HEK293 (cell line): ENCODE measurements around the gene KLK15.

Experiments
- CTCF ChIA-PET: fragments of 350-600 bp; formaldehyde crosslinking; extraction: SDS; loops from one replicate; lab custom pipeline; 2021; ENCODE audit warnings: antibody characterized with exemption; lab: Yijun Ruan, JAX
- POLR2A ChIA-PET: fragments of 300-600 bp; formaldehyde crosslinking; extraction: SDS; loops from one replicate; lab custom pipeline; 2020; ENCODE audit warnings: antibody characterized with exemption, inconsistent platforms; lab: Yijun Ruan, JAX
- H3K27ac ChIP-seq: fragments of 200-500 bp; sonication (Bioruptor generic); 2 replicates; pipeline ENCODE4 v1.5.1; 2014; ENCODE audit warnings: low read depth, low read length, control low read depth, inconsistent platforms; ENCODE audit errors: extremely low read depth
- H3K36me3 ChIP-seq, 2 experiments: fragments of 200-500 bp in 1 of 2; sonication (Bioruptor generic) in 1 of 2; 1 replicate in 1 of 2; 2 replicates in 1 of 2; pipeline ENCODE4 v1.5.1; 2014 to 2017; ENCODE audit warnings: inconsistent platforms in 2 of 2, low read length in 2 of 2; ENCODE audit not compliant: control insufficient read depth in 2 of 2, insufficient read depth in 1 of 2
- H3K4me1 ChIP-seq: fragments of 200-500 bp; sonication (Bioruptor generic); 2 replicates; pipeline ENCODE4 v1.5.1; 2014; ENCODE audit warnings: mild to moderate bottlenecking, low read length, inconsistent platforms; ENCODE audit not compliant: control insufficient read depth, insufficient read depth
- H3K4me3 ChIP-seq: 2 replicates; pipeline ENCODE4 v1.5.1; 2011; ENCODE audit warnings: low read depth, mild to moderate bottlenecking, control low read depth, low read length, moderate library complexity
- H3K9me3 ChIP-seq: fragments of 200-500 bp; sonication (Bioruptor generic); 2 replicates; pipeline ENCODE4 v1.5.1; 2014; ENCODE audit warnings: low read depth, low read length, inconsistent platforms; ENCODE audit not compliant: control insufficient read depth, insufficient read depth
- AEBP2 ChIP-seq: fragments of 450-650 bp; formaldehyde crosslinking; IDR thresholded peaks from 2 replicates; pipeline ENCODE4 v1.5.1; 2016; ENCODE audit warnings: missing biosample characterization, missing genetic modification characterization, borderline replicate concordance
- GLIS1 ChIP-seq: fragments of 450-650 bp; formaldehyde crosslinking; IDR thresholded peaks from 2 replicates; pipeline ENCODE4 v1.5.1; 2016; ENCODE audit warnings: missing biosample characterization, missing genetic modification characterization
- RBAK ChIP-seq: fragments of 450-650 bp; formaldehyde crosslinking; IDR thresholded peaks from 2 replicates; pipeline ENCODE4 v1.5.1; 2016; ENCODE audit warnings: missing biosample characterization, missing genetic modification characterization
- SCRT2 ChIP-seq: fragments of 450-650 bp; formaldehyde crosslinking; IDR thresholded peaks from 2 replicates; pipeline ENCODE4 v1.5.1; 2016; ENCODE audit warnings: missing biosample characterization, missing genetic modification characterization
- ZNF114 ChIP-seq: fragments of 450-650 bp; formaldehyde crosslinking; IDR thresholded peaks from 2 replicates; pipeline ENCODE4 v1.5.0; 2017; ENCODE audit warnings: missing biosample characterization, missing genetic modification characterization
- ZNF248 ChIP-seq: fragments of 450-650 bp; formaldehyde crosslinking; IDR thresholded peaks from 2 replicates; pipeline ENCODE4 v1.5.1; 2017; ENCODE audit warnings: missing biosample characterization, missing genetic modification characterization
- ZNF350 ChIP-seq: fragments of 450-650 bp; formaldehyde crosslinking; IDR thresholded peaks from 2 replicates; pipeline ENCODE4 v1.5.0; 2017; ENCODE audit warnings: missing biosample characterization, mild to moderate bottlenecking, missing genetic modification characterization
- ZNF354C ChIP-seq: fragments of 450-650 bp; formaldehyde crosslinking; IDR thresholded peaks from 2 replicates; pipeline ENCODE4 v1.5.1; 2016; ENCODE audit warnings: missing biosample characterization, missing genetic modification characterization, low read depth, borderline replicate concordance
- ZNF37A ChIP-seq: fragments of 450-650 bp; IDR thresholded peaks from 2 replicates; pipeline ENCODE4 v1.5.1; 2018; ENCODE audit warnings: missing biosample characterization, missing genetic modification characterization
- ZNF423 ChIP-seq: fragments of 450-650 bp; formaldehyde crosslinking; IDR thresholded peaks from 2 replicates; pipeline ENCODE4 v1.5.1; 2016; ENCODE audit warnings: missing biosample characterization, missing genetic modification characterization
- ZNF488 ChIP-seq: fragments of 450-650 bp; formaldehyde crosslinking; IDR thresholded peaks from 2 replicates; pipeline ENCODE4 v1.5.1; 2016; ENCODE audit warnings: missing biosample characterization, missing genetic modification characterization
- ZNF530 ChIP-seq: fragments of 450-650 bp; formaldehyde crosslinking; IDR thresholded peaks from 2 replicates; pipeline ENCODE4 v1.5.1; 2016; ENCODE audit warnings: low read depth, missing biosample characterization, missing genetic modification characterization
- TF ChIP-seq, protein P1 (sequence below): fragments of 450-650 bp; formaldehyde crosslinking; IDR thresholded peaks from 2 replicates; pipeline ENCODE4 v1.5.1; 2016; ENCODE audit warnings: missing biosample characterization, missing genetic modification characterization
- TF ChIP-seq, protein P2 (sequence below): fragments of 450-650 bp; formaldehyde crosslinking; IDR thresholded peaks from 2 replicates; pipeline ENCODE4 v1.5.1; 2016; ENCODE audit warnings: missing biosample characterization, missing genetic modification characterization
- TF ChIP-seq, protein P3 (sequence below): fragments of 450-650 bp; formaldehyde crosslinking; IDR thresholded peaks from 2 replicates; pipeline ENCODE4 v1.5.1; 2016; ENCODE audit warnings: missing biosample characterization, missing genetic modification characterization

The KLK15 gene

DNA sequence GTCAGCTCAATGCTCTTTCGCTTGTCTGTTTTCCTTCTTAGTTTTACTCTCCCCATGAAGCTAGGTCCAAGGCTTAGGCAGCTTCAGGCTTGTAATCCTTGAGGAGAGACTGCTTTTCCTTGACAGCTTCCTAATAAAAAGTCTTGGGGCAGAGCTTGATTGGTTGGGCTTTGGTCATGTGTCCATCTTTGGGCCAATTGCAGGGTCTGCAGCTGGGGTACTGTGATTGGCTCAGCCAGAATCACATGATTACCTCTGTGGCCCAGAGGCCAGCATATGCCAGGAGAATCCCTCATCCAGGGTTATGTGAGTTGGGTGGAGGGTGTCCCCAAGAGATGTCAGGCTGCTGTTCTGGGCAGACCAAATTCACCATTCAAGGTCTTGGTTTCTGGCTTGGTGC is 17.9 kb downstream of the KLK15 start:
- ChIA-PET CTCF (interaction anchor here (0.5 to 1.7 kb wide), 3 partner anchors 24 to 107 kb away, joined by 4 read pairs; no protein-coding TSS in a partner anchor), POLR2A (interaction anchor here (0.5 to 2.7 kb wide), 3 partner anchors 11 to 34 kb away, joined by 3 to 23 read pairs (median 3); no protein-coding TSS in a partner anchor)
- Histone ChIP-seq H3K4me1 (no peaks in the 10 kb centered on the region), H3K9me3 (no peaks in the 10 kb centered on the region), H3K4me3 (no peak overlapping the region), H3K27ac (no peak overlapping the region), H3K36me3 (no peaks in the 10 kb centered on the region)
- 0 out of 2 replicates have a peak, but pooled peaks have one; percentile 31 for TF ChIP-seq ZNF350
- TF ChIP-seq SCRT2 (tag by site-specific recombination): no peak

- H3K27ac ChIP-seq: no peak overlapping the region
- H3K36me3 ChIP-seq: no peaks in the 10 kb centered on the region
- H3K9me3 ChIP-seq: no peaks in the 10 kb centered on the region
- TF ChIP-seq AEBP2 (tag by site-specific recombination) (no peak), RBAK (tag by site-specific recombination) (no peak), GLIS1 (tag by site-specific recombination) (no peak), ZNF488 (no peak), ZNF354C (tag by site-specific recombination) (no peak), ZNF114 (tag by site-specific recombination) (no peak), ZNF248 (tag by site-specific recombination) (no peak), ZNF37A (tag by site-specific recombination) (no peak), ZNF530 (tag by site-specific recombination) (no peak), ZNF423 (tag by site-specific recombination) (no peak)
- TF ChIP-seq, protein P1, sequence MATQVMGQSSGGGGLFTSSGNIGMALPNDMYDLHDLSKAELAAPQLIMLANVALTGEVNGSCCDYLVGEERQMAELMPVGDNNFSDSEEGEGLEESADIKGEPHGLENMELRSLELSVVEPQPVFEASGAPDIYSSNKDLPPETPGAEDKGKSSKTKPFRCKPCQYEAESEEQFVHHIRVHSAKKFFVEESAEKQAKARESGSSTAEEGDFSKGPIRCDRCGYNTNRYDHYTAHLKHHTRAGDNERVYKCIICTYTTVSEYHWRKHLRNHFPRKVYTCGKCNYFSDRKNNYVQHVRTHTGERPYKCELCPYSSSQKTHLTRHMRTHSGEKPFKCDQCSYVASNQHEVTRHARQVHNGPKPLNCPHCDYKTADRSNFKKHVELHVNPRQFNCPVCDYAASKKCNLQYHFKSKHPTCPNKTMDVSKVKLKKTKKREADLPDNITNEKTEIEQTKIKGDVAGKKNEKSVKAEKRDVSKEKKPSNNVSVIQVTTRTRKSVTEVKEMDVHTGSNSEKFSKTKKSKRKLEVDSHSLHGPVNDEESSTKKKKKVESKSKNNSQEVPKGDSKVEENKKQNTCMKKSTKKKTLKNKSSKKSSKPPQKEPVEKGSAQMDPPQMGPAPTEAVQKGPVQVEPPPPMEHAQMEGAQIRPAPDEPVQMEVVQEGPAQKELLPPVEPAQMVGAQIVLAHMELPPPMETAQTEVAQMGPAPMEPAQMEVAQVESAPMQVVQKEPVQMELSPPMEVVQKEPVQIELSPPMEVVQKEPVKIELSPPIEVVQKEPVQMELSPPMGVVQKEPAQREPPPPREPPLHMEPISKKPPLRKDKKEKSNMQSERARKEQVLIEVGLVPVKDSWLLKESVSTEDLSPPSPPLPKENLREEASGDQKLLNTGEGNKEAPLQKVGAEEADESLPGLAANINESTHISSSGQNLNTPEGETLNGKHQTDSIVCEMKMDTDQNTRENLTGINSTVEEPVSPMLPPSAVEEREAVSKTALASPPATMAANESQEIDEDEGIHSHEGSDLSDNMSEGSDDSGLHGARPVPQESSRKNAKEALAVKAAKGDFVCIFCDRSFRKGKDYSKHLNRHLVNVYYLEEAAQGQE: no peak
- TF ChIP-seq, protein P2, sequence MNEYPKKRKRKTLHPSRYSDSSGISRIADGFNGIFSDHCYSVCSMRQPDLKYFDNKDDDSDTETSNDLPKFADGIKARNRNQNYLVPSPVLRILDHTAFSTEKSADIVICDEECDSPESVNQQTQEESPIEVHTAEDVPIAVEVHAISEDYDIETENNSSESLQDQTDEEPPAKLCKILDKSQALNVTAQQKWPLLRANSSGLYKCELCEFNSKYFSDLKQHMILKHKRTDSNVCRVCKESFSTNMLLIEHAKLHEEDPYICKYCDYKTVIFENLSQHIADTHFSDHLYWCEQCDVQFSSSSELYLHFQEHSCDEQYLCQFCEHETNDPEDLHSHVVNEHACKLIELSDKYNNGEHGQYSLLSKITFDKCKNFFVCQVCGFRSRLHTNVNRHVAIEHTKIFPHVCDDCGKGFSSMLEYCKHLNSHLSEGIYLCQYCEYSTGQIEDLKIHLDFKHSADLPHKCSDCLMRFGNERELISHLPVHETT: no peak
- TF ChIP-seq, protein P3, sequence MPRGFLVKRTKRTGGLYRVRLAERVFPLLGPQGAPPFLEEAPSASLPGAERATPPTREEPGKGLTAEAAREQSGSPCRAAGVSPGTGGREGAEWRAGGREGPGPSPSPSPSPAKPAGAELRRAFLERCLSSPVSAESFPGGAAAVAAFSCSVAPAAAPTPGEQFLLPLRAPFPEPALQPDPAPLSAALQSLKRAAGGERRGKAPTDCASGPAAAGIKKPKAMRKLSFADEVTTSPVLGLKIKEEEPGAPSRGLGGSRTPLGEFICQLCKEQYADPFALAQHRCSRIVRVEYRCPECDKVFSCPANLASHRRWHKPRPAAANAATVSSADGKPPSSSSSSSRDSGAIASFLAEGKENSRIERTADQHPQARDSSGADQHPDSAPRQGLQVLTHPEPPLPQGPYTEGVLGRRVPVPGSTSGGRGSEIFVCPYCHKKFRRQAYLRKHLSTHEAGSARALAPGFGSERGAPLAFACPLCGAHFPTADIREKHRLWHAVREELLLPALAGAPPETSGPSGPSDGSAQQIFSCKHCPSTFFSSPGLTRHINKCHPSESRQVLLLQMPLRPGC: no peak
- TF ChIP-seq, all 188 proteins: peak for 0
- no peak overlapping the region for H3K4me3 ChIP-seq
- POLR2A ChIA-PET: interaction anchor here (0.5 to 2.7 kb wide), 3 partner anchors 11 to 35 kb away, joined by 3 to 23 read pairs (median 3); no protein-coding TSS in a partner anchor
- H3K4me1 ChIP-seq: no peaks in the 10 kb centered on the region
- CTCF ChIA-PET: interaction anchor here (0.6 to 1.7 kb wide), 3 partner anchors 90 to 188 kb away, joined by 3 to 4 read pairs (median 4); no protein-coding TSS in a partner anchor
Observed at GRCh38 chr19:50814883-50815282, 18.5 kb downstream of the KLK15 start.
